ENCODE measurements around the gene KRT36.

Gene KRT36

GRCh38 chr17:41521574-41522261, 32.0 kb upstream of the KRT36 start:
- DNase-seq (ENCODE audit: low spot score), result no peak

- DNase-seq (ENCODE audit: low spot score), result no peak
Measured at GRCh38 chr17:41520821-41521521, 31.3 kb upstream of the KRT36 start.

- no peak for DNase-seq (ENCODE audit: low spot score)
Measured at GRCh38 chr17:41519501-41520224, 30.0 kb upstream of the KRT36 start.

- no peak for DNase-seq (ENCODE audit: low spot score)
Measured at GRCh38 chr17:41518789-41519449, 29.2 kb upstream of the KRT36 start, which contains the start of gene KRT15. Gene KRT15 (minus strand): TSS chr17:41518890. CDS start chr17:41518827, 63 bp downstream.

GRCh38 chr17:41518031-41518430, 28.3 kb upstream of the KRT36 start:
- DNase-seq (ENCODE audit: low spot score), result no peak

GRCh38 chr17:41516830-41517283, 27.1 kb upstream of the KRT36 start:
- no peak for DNase-seq (ENCODE audit: low spot score)

GRCh38 chr17:41516147-41516829, 26.6 kb upstream of the KRT36 start:
- no peak for DNase-seq (ENCODE audit: low spot score)

- DNase-seq (ENCODE audit: low spot score), result no peak
Measured at GRCh38 chr17:41513168-41513547, 23.4 kb upstream of the KRT36 start.

- DNase-seq (ENCODE audit: low spot score), result no peak
Measured at GRCh38 chr17:41512546-41513167, 22.9 kb upstream of the KRT36 start.

- DNase-seq (ENCODE audit: low spot score), result no peak
Measured at GRCh38 chr17:41511716-41512115, 22.0 kb upstream of the KRT36 start.

GRCh38 chr17:41511116-41511515, 21.4 kb upstream of the KRT36 start:
- DNase-seq (ENCODE audit: low spot score), result no peak

GRCh38 chr17:41510251-41511065, 20.7 kb upstream of the KRT36 start:
- no peak for DNase-seq (ENCODE audit: low spot score)

GRCh38 chr17:41507315-41507880, 17.7 kb upstream of the KRT36 start:
- DNase-seq (ENCODE audit: low spot score), result no peak

GRCh38 chr17:41505809-41506767, 16.4 kb upstream of the KRT36 start:
- DNase-seq (ENCODE audit: low spot score), result no peak

GRCh38 chr17:41505007-41505808, 15.5 kb upstream of the KRT36 start, which contains the start of gene KRT13:
Gene KRT13 (minus strand): TSS chr17:41505612. CDS start chr17:41505550, 62 bp downstream.
- no peak for DNase-seq (ENCODE audit: low spot score)

- DNase-seq (ENCODE audit: low spot score), result no peak
Measured at GRCh38 chr17:41504246-41504977, 14.7 kb upstream of the KRT36 start.

GRCh38 chr17:41503202-41503601, 13.5 kb upstream of the KRT36 start:
- no peak for DNase-seq (ENCODE audit: low spot score)

All from HuH-7 (cell line).